Measurements from ENCODE around the gene LIPF. TPM values are rescaled to one million over a fixed set of nuclear protein-coding genes. Genes with fewer than 3 reads are reported as not detected.
"Not testable (repeated sequence)": the region's sequence is repeated elsewhere in the genome, so short reads cannot be mapped to it uniquely, and the experiment has no call there.

The LIPF gene
- total RNA-seq, 1 donor from 2014 or later, result not detected

- no peak for DNase-seq (ENCODE audit: low spot score)
Observed at GRCh38 chr10:88676283-88677060, 12.2 kb downstream of the LIPF start.

GRCh38 chr10:88680958-88681357 is 16.7 kb downstream of the LIPF start:
- no peak for DNase-seq (ENCODE audit: low spot score)

GRCh38 chr10:88682491-88682890 is 18.2 kb downstream of the LIPF start:
- no peak for DNase-seq (ENCODE audit: low spot score)

- no peak for DNase-seq (ENCODE audit: low spot score)
Observed at GRCh38 chr10:88687853-88688467, 23.7 kb downstream of the LIPF start.

GRCh38 chr10:88689366-88689765 is 25.1 kb downstream of the LIPF start:
- no peak for DNase-seq (ENCODE audit: low spot score)

- DNase-seq (ENCODE audit: low spot score), result no peak
Observed at GRCh38 chr10:88693392-88694020, 29.3 kb downstream of the LIPF start.

GRCh38 chr10:88702848-88703597 is 38.8 kb downstream of the LIPF start:
- DNase-seq (ENCODE audit: low spot score), result no peak

GRCh38 chr10:88705958-88706357 is 41.7 kb downstream of the LIPF start, which contains the start of gene LIPK:
Gene LIPK (plus strand): TSS chr10:88706249. CDS start chr10:88724544, 18,295 bp downstream.
- no peak for DNase-seq (ENCODE audit: low spot score)

GRCh38 chr10:88707429-88708155 is 43.4 kb downstream of the LIPF start:
- DNase-seq (ENCODE audit: low spot score), result no peak

- not testable (repeated sequence) for DNase-seq (ENCODE audit: low spot score)
Observed at GRCh38 chr10:88709361-88709760, 45.1 kb downstream of the LIPF start.

GRCh38 chr10:88715517-88715916 is 51.3 kb downstream of the LIPF start:
- DNase-seq (ENCODE audit: low spot score), result no peak

- no peak for DNase-seq (ENCODE audit: low spot score)
Observed at GRCh38 chr10:88721392-88721791, 57.1 kb downstream of the LIPF start.

- no peak for DNase-seq (ENCODE audit: low spot score)
Observed at GRCh38 chr10:88725798-88726197, 61.6 kb downstream of the LIPF start.

GRCh38 chr10:88728107-88728763 is 64.0 kb downstream of the LIPF start:
- DNase-seq (ENCODE audit: low spot score), result no peak

Other genes with a start within 250 kb of the LIPF start
- 10.2 TPM for gene RNLS, start 81.1 kb upstream of the LIPF start, total RNA-seq
- gene LIPJ, start 77.7 kb upstream of the LIPF start, total RNA-seq, result not detected
- gene LIPK, start 41.8 kb downstream of the LIPF start, total RNA-seq, result not detected
- 0.74 TPM for gene LIPN, start 95.6 kb downstream of the LIPF start, total RNA-seq
- not detected for gene LIPM, start 138.3 kb downstream of the LIPF start, total RNA-seq
- 0.80 TPM for gene ANKRD22, start 187.4 kb downstream of the LIPF start, total RNA-seq
- 5.1 TPM for gene STAMBPL1, start 215.8 kb downstream of the LIPF start, total RNA-seq

All from mesenteric fat pad (tissue), 1 donor.